IPS-20b (cell line): Measurements from ENCODE around the gene SAMD13.

ENCODE experiments used
- H3K27ac ChIP-seq: one replicate; pipeline ENCODE4 v1.5.1; 2013; ENCODE audit warnings: low read length
- H3K27me3 ChIP-seq: 2 replicates; pipeline ENCODE4 v1.6.1; 2013; ENCODE audit warnings: mild to moderate bottlenecking, low read length, inconsistent platforms; ENCODE audit not compliant: insufficient read depth
- H3K36me3 ChIP-seq: 2 replicates; pipeline ENCODE4 v1.6.1; 2013; ENCODE audit warnings: low read depth, mild to moderate bottlenecking, inconsistent platforms, low read length, moderate library complexity; ENCODE audit not compliant: insufficient read depth
- H3K4me1 ChIP-seq: 2 replicates; pipeline ENCODE4 v1.6.1; 2013; ENCODE audit warnings: mild to moderate bottlenecking, control low read depth, inconsistent platforms, low read length, moderate library complexity; ENCODE audit not compliant: insufficient read depth
- H3K4me3 ChIP-seq: 2 replicates; pipeline ENCODE4 v1.5.1; 2013; ENCODE audit warnings: mild to moderate bottlenecking, low read length, inconsistent platforms
- H3K9ac ChIP-seq: 2 replicates; pipeline ENCODE4 v1.6.1; 2013; ENCODE audit warnings: low read depth, mild to moderate bottlenecking, inconsistent platforms, low read length, moderate library complexity
- H3K9me3 ChIP-seq: 2 replicates; pipeline ENCODE4 v1.6.1; 2013; ENCODE audit warnings: mild to moderate bottlenecking, low read depth, low read length, inconsistent platforms; ENCODE audit not compliant: insufficient read depth

SAMD13 gene

DNA sequence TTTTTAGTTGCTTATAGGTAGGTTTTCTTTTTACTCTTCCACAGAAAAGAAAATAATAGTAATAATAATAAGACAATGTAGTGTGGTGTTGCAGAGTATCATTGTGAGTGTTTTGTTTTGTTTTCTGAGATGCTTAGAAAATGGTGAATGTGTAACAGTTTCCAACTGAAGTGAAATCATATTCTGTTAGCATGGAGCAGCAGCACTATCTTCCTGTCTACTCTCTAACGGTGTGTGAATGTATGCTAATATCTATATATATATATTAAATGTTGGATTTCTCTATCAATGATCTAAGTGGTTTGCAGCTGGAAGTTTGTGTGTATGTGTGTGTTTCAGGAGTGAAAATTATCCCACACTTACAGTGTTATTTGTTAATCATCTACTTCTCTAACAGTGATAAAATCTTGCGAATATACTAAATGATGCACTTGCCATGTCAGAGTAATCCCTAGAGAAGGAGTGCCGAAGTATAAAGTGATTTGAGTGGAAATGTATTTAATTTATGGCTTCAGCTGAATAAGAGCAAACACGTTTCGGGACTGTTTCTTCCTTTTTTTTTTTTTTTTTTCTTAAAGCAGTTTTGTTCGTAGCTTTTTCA lies 377 bp downstream of the SAMD13 start:
- Histone ChIP-seq H3K27ac (no peak overlapping the region), H3K36me3 (no peaks in the 10 kb centered on the region), H3K4me1 (peaks cover 39% of the 10 kb centered on the region; the same call in 1 of the 2 replicates), H3K27me3 (no peaks in the 10 kb centered on the region), H3K9me3 (no peaks in the 10 kb centered on the region), H3K9ac (no peak overlapping the region), H3K4me3 (no peak overlapping the region)

GRCh38 chr1:84303314-84303830 lies 1.9 kb downstream of the SAMD13 start:
- H3K4me3 ChIP-seq, result peak overlapping the region; percentile 55
- H3K27ac ChIP-seq, result no peak overlapping the region
- no peaks in the 10 kb centered on the region for H3K36me3 ChIP-seq
- H3K4me1 ChIP-seq, result peaks cover 36% of the 10 kb centered on the region; the same call in 1 of the 2 replicates
- no peaks in the 10 kb centered on the region for H3K27me3 ChIP-seq
- H3K9ac ChIP-seq, result peak overlapping the region; percentile 24; the same call in 1 of the 2 replicates
- no peaks in the 10 kb centered on the region for H3K9me3 ChIP-seq

DNA sequence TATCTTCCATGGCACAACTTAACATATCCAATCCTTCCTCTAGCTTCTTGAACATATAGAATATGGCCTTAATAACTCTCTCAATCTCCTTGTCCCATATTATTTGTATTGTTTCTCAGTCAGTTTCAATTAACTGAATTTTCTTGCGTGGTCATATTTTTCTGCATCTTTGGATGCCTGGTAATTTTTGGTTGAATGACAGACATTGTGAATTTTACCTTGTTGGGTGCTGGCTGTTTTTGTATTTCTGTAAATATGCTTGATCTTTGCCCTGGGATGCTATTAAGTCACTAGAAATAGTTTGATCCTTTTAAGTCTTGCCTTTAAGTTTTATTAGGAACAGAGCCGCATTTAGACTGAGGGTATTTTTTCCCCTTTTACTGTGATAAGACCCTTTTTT lies 5.9 kb downstream of the SAMD13 start:
- Histone ChIP-seq H3K4me1 (peaks cover 9% of the 10 kb centered on the region; the same call in 1 of the 2 replicates), H3K36me3 (no peaks in the 10 kb centered on the region), H3K27me3 (no peaks in the 10 kb centered on the region), H3K27ac (no peak overlapping the region), H3K9me3 (no peaks in the 10 kb centered on the region), H3K4me3 (no peak overlapping the region), H3K9ac (no peak overlapping the region)

GRCh38 chr1:84311296-84311695 lies 9.8 kb downstream of the SAMD13 start:
- H3K27me3 ChIP-seq, result no peaks in the 10 kb centered on the region

GRCh38 chr1:84319662-84320061 lies 18.2 kb downstream of the SAMD13 start:
- H3K9me3 ChIP-seq, result peaks cover 6% of the 10 kb centered on the region; the same call in 1 of the 2 replicates
- H3K4me1 ChIP-seq, result no peaks in the 10 kb centered on the region
- no peaks in the 10 kb centered on the region for H3K27me3 ChIP-seq
- no peak overlapping the region for H3K4me3 ChIP-seq
- H3K36me3 ChIP-seq, result no peaks in the 10 kb centered on the region
- H3K9ac ChIP-seq, result no peak overlapping the region
- H3K27ac ChIP-seq, result no peak overlapping the region

More at GRCh38 chr1:84311296-84311695, 9.8 kb downstream of the SAMD13 start:
- Histone ChIP-seq H3K27ac (no peak overlapping the region), H3K4me3 (no peak overlapping the region), H3K4me1 (no peaks in the 10 kb centered on the region), H3K9ac (no peak overlapping the region), H3K9me3 (peaks cover under 1% of the 10 kb centered on the region; the same call in 1 of the 2 replicates), H3K36me3 (no peaks in the 10 kb centered on the region)

DNA sequence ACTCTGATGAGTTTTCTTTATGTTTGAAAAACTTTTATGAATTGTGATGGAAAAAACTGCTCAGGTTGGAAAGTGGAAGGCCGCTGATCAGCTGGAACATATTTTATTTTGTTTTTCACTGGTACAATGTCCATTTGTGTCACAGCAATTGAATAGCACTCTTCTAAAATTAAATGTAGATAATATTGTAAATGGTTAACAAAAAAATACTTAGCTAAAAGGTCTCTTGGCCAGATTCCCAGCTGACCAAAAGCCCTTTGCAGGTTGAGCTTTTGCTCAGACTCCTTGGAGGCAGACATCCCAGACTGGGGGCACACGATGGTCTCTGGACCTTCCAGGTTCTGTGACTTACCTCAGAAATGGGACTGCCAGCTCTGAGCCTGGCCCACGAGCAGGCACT lies 26.3 kb downstream of the SAMD13 start:
- H3K4me1 ChIP-seq, result peaks cover 8% of the 10 kb centered on the region
- H3K27ac ChIP-seq, result no peak overlapping the region
- H3K4me3 ChIP-seq, result no peak overlapping the region
- H3K9me3 ChIP-seq, result no peaks in the 10 kb centered on the region
- H3K27me3 ChIP-seq, result no peaks in the 10 kb centered on the region
- no peak overlapping the region for H3K9ac ChIP-seq
- H3K36me3 ChIP-seq, result no peaks in the 10 kb centered on the region

DNA sequence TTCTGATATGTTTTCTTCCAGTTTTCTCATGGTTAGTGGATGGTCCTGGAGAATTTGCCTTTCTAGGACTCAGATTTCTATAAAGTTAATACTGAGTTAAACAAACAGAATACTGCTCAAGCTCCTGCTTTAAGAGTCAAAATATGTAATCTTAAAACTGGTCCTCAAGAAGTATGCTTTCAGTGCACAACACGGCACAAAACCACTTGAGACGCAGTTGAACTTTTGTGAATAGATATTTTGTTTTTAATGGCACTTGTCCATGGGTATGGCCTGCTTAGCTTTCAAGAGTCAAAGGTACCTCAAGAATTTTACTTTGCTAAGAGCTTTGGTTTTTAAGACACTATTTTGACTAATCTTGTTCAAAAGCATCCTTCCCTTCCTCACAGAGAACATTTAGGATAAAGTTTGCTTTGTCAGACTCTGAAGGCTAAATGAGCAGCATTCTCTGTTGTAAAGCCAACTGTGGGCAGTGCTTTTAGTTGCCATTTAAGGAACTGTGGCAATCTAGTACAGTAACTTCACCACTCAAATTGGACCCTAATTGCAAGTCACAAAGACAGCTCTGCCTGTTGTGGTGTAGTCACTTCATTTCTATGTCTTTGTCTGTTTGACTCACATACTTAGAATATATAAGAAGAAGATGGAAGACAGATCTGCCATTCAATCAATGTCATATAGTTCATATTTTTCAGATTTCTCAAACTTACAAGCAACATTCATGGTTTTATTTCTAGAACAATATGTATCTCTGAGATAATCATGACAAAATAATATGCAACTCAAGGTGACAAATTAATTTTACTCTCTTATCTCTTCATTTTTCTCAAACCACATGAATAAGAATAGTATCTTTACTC lies 28.8 kb downstream of the SAMD13 start:
- peaks cover 8% of the 10 kb centered on the region for H3K4me1 ChIP-seq
- no peak overlapping the region for H3K9ac ChIP-seq
- H3K9me3 ChIP-seq, result 0 out of 2 replicates have a peak, but pooled peaks cover under 1% of the 10 kb centered on the region
- H3K4me3 ChIP-seq, result no peak overlapping the region
- H3K36me3 ChIP-seq, result no peaks in the 10 kb centered on the region
- H3K27ac ChIP-seq, result no peak overlapping the region
- no peaks in the 10 kb centered on the region for H3K27me3 ChIP-seq

- no peaks in the 10 kb centered on the region for H3K4me1 ChIP-seq
- no peaks in the 10 kb centered on the region for H3K36me3 ChIP-seq
- H3K9ac ChIP-seq, result no peak overlapping the region
- H3K27me3 ChIP-seq, result no peaks in the 10 kb centered on the region
- H3K9me3 ChIP-seq, result peaks cover 15% of the 10 kb centered on the region
- no peak overlapping the region for H3K4me3 ChIP-seq
- no peak overlapping the region for H3K27ac ChIP-seq
These were observed 38.0 kb downstream of the SAMD13 start for GRCh38 chr1:84339503-84339902.

DNA sequence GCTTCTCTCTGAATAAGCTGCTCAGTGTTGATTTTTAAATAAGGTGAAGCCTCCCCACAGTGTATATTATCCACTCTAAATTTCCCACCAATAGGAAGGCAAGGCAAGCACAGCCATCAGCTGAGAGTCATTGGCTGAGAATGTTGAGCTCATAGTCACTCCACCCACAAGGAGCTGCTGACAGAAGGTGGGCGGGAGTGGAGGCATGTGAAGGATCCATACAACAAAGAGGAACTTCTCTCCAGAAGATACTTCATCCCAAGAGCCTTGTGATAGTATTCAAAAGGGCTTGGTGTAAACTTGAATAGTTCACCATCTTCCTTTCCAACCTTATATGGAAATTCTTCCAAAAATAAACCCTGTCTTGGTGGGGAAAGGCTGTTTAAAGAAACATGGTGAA lies 42.8 kb downstream of the SAMD13 start:
- Histone ChIP-seq H3K36me3 (no peaks in the 10 kb centered on the region), H3K9me3 (no peaks in the 10 kb centered on the region), H3K27me3 (no peaks in the 10 kb centered on the region), H3K4me1 (no peaks in the 10 kb centered on the region), H3K9ac (no peak overlapping the region), H3K27ac (no peak overlapping the region), H3K4me3 (no peak overlapping the region)

DNA sequence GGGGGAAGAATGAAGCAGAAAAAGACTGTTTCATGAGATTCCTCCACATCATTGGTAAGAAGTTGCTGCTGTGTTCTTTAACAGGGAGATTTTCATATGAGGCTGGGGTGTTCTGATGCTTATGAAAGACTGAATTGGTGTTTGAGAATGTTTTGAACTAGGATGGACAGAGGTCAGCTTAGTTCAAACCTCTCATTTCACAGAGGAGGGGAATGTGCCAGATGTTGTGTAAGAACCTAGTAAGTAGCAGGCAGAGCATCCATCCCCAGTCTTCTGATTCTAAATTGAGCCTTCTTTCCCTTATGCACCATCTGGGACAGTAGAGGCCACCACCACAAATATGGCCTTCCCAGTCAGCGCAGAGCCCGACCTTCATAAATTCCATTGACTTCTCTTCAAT lies 43.7 kb downstream of the SAMD13 start:
- Histone ChIP-seq H3K36me3 (no peaks in the 10 kb centered on the region), H3K4me1 (no peaks in the 10 kb centered on the region), H3K27me3 (no peaks in the 10 kb centered on the region), H3K9me3 (no peaks in the 10 kb centered on the region), H3K27ac (no peak overlapping the region), H3K9ac (no peak overlapping the region), H3K4me3 (no peak overlapping the region)

DNA sequence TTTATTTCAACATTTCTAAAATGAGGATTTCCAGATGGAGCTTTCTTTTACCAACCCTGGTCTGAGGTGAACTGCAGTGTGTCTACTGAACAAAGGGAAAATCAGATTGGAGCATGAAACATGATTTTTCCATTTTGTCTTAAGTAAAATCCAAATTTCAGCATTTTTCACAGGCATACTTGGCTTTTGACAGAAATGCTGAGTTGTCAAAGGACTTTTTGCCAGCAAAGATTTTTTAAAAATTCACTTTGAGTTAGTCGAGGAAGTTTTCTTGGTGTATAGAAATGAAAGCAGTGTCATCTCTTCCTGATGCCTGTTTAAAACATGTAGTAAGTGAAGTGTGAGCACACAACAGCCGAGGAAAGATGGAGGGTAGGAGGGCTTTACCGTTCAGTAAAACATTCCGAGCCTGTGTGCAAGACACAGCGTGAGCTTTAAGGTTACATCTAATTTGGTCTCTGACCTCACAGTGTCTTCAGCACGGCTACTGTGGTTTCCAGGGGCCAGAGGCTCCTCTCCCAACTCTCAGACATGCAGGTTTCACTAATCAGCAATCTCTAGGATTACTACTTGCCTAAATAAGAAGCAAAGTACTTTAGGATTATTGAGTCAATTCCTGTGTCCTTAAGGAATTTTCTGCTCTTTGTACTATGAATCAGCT lies 45.9 kb downstream of the SAMD13 start:
- Histone ChIP-seq H3K36me3 (no peaks in the 10 kb centered on the region), H3K27ac (no peak overlapping the region), H3K4me1 (no peaks in the 10 kb centered on the region), H3K9ac (no peak overlapping the region), H3K27me3 (no peaks in the 10 kb centered on the region), H3K4me3 (no peak overlapping the region), H3K9me3 (no peaks in the 10 kb centered on the region)
